Measurements from ENCODE around the gene CNTRL. TPM values are rescaled to one million over a fixed set of nuclear protein-coding genes. Genes with fewer than 3 reads are reported as not detected.

Gene CNTRL
- polyA plus RNA-seq, 2 of the 4 experiments (the other 2 are of a cell fraction) = 5.1 to 15.0 TPM

- TF ChIP-seq FOSL2 (IDR thresholded peaks at IDR 0.05) (no peak), FOSL2 (CRISPR knock-in tag; IDR thresholded peaks at IDR 0.05) (no peak), NFE2L2 (conservative IDR thresholded peaks at IDR 0.05; ENCODE audit: low read length) (no peak), E2F6 (IDR thresholded peaks at IDR 0.05; ENCODE audit: borderline replicate concordance, low read depth) (no peak), KDM1A (IDR thresholded peaks at IDR 0.05; ENCODE audit: low read depth) (no peak), ELK1 (IDR thresholded peaks at IDR 0.05; ENCODE audit: low read depth, low read length) (no peak), ZNF302 (CRISPR knock-in tag; IDR thresholded peaks at IDR 0.05) (no peak), ATOH8 (CRISPR knock-in tag; IDR thresholded peaks at IDR 0.05; ENCODE audit: low read depth) (no peak), ZC3H11A (IDR thresholded peaks at IDR 0.05) (no peak), CHD2 (IDR thresholded peaks at IDR 0.05; ENCODE audit: low read length, partially characterized antibody) (no peak), USF2 (IDR thresholded peaks at IDR 0.05) (no peak), PHF8 (IDR thresholded peaks at IDR 0.05; ENCODE audit: borderline replicate concordance, low read depth) (no peak)
Measured at GRCh38 chr9:121213136-121213806, 138.5 kb downstream of the CNTRL start (continued).

- no peak overlapping the region; a peak in 1 of 6 replicates for H3K27ac ChIP-seq
- ChIA-PET CTCF (interaction anchor here (0.7 to 12.0 kb wide), 52 partner anchors 10 to 280 kb away, joined by 3 to 174 read pairs (median 7); partner anchors contain the start of genes GSN and RAB14), POLR2A (interaction anchor here (1.3 kb wide), 1 partner anchor 185 kb away, joined by 3 read pairs; no protein-coding TSS in a partner anchor)
- ATAC-seq (peak in 1 of 2 experiments; percentile 18; a peak in 1 of 6 replicates), DNase-seq (ENCODE audit: low read depth in 1 of 2, low spot score in 1 of 2) (no peak), FAIRE-seq (no peak)
- H3K9me3 ChIP-seq = no peaks in the 10 kb centered on the region
- no peak for TF ChIP-seq EP300 (IDR thresholded peaks at IDR 0.05)
- TF ChIP-seq HOXA7 (CRISPR knock-in tag; IDR thresholded peaks at IDR 0.05) = no peak
- TF ChIP-seq ZC3H11A (IDR thresholded peaks at IDR 0.05) = no peak
- no peak for TF ChIP-seq FOSL2 (IDR thresholded peaks at IDR 0.05)
- TF ChIP-seq FOSL2 (CRISPR knock-in tag; IDR thresholded peaks at IDR 0.05) = no peak
- no peak for TF ChIP-seq RCOR1 (IDR thresholded peaks at IDR 0.05; ENCODE audit: low read depth, low read length)
- TF ChIP-seq FOSB (CRISPR knock-in tag; IDR thresholded peaks at IDR 0.05) = no peak
- no peak for TF ChIP-seq MAZ (IDR thresholded peaks at IDR 0.05; ENCODE audit: borderline replicate concordance, low read depth, low read length)
- TF ChIP-seq SMC3 (IDR thresholded peaks at IDR 0.05) = no peak
- TF ChIP-seq HOXB13 (CRISPR knock-in tag; IDR thresholded peaks at IDR 0.05; ENCODE audit: low read depth) = no peak
- no peak for TF ChIP-seq CHD2 (IDR thresholded peaks at IDR 0.05; ENCODE audit: low read length, partially characterized antibody)
- TF ChIP-seq ZSCAN20 (CRISPR knock-in tag; IDR thresholded peaks at IDR 0.05) = no peak
- TF ChIP-seq SREBF2 (IDR thresholded peaks at IDR 0.05) = no peak
- TF ChIP-seq JUN (IDR thresholded peaks at IDR 0.05) = no peak
- no peak for TF ChIP-seq MAFK (IDR thresholded peaks at IDR 0.05; ENCODE audit: partially characterized antibody)
- no peak for TF ChIP-seq KDM1A (IDR thresholded peaks at IDR 0.05; ENCODE audit: low read depth)
- no peak for TF ChIP-seq EHMT2 (IDR thresholded peaks at IDR 0.05; ENCODE audit: low read depth)
- TF ChIP-seq CTCF (IDR thresholded peaks at IDR 0.05) = no peak
- TF ChIP-seq KDM5A (IDR thresholded peaks at IDR 0.05) = no peak
- no peak for TF ChIP-seq TFCP2L1 (CRISPR knock-in tag; IDR thresholded peaks at IDR 0.05)
- no peak overlapping the region for H3K4me3 ChIP-seq
- H3K4me2 ChIP-seq = no peak overlapping the region
- 13% methylated on average over 2 of the region's 2 CpGs for WGBS (ENCODE audit: missing lambda C conversion rate)
- H3K4me1 ChIP-seq = no peaks in the 10 kb centered on the region
Measured at GRCh38 chr9:121214005-121214404, 139.2 kb downstream of the CNTRL start.
